ENCODE measurements around the gene CCNJL.

CCNJL gene

DNA sequence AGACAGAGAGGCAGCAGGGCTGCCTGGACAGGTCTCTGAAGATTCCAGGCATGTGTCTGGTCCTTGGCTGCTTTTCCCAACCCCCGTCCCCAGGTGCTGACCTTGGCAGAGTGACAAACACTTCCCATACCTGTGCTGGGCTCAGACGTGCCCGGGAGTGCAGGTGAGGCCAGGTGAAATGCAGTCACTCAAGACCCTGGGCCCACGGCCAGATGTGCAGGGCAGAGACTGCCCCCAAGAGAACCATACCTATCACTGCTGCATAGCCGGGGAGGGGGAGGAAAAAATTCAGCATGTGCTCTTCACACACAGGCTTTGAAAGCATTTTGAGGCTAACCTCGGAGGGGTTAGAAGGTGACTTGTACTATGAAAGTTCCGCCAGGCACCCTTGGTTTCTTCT lies 22.6 kb downstream of the CCNJL start:
- DNase-seq: no peak

DNA sequence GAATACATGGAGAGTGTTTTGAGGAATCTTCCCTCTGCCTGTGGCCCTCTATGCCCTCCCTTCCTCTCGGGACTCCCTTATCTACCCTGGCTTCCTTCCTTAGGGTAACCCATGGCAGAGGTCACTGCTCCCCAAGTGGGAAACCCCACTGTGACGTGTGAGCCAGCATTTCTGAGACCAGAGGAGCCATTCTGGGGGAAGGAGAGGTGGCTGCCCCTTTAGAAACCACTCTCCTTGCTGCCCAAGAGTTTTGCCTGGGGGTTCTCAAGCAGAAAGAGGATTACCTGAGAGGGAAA lies 23.1 kb downstream of the CCNJL start:
- peak in 1 of 14 donors; percentile 51 for DNase-seq

DNA sequence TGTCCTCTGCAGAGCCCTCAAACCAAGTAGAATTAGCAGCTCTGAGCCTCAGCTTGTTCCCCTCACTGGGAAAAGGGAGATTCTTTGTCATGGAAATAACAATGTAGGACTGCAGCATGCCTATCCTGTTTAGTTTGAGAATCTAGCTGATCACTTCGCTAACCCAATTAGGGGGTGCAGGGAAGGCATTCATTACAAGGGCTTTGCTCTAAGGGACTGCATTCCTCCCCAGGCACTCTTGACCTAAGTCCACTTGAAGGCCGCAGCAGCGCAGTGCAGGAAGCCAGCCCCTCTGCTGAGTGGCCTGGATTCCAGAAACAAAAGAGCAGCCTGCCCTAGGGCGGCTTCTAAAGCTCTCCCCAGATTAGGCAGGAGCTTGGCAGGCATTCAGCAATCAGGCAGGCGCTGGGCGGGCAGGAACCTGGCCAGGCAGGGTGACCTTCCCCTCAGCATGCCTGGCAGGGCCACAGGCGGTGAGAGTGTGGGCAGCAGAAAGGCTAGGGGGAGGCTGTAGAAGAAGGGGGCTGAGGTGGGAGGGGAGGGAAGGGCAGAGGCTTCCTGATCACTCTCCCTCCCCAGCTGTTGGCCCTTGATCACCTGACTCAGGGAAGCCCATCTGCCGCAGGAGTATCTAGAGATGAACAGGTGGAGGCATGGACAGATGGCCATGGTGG lies 24.8 kb downstream of the CCNJL start:
- DNase-seq: peak in 10 of 14 donors; percentile 7 to 92 (median 26)

DNA sequence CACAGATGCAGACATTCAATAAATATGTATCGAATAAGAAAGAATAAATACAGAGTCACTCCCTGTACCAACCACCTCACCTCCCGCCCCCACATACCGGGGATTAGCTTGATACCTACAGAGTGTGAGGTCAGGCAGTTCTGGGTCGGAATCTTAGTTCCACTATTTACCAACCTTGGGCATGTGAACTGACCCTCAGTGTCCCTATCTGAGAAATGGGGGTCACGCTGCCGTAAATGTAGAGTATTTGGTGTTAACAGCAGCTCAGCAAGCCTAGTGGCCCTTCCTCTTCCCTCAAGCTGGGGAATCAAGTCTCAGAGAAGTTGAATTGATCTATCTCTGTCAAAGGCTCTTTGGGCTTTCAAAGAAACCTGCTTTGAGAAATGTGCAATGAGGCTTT lies 25.4 kb downstream of the CCNJL start:
- DNase-seq: no peak

DNA sequence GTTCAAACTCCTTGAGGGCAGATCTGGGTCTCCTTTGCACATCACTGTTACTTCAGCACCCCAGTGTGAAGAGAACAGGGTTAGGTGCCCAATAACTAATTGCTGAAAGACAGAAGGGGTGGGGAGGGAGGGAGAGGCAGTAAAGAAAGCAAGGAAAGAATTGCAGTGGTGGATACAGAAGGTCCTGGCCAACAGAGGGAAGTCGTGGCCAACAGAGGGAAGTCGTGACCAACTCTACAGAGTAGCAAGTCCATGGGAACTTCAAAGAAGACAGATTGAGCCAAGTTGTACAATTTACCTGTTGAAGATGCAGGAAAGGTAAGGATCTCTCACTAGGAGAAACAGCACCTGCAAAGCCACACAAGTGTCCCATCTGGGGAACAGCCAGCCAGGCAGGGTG lies 27.0 kb downstream of the CCNJL start:
- no peak for DNase-seq

DNA sequence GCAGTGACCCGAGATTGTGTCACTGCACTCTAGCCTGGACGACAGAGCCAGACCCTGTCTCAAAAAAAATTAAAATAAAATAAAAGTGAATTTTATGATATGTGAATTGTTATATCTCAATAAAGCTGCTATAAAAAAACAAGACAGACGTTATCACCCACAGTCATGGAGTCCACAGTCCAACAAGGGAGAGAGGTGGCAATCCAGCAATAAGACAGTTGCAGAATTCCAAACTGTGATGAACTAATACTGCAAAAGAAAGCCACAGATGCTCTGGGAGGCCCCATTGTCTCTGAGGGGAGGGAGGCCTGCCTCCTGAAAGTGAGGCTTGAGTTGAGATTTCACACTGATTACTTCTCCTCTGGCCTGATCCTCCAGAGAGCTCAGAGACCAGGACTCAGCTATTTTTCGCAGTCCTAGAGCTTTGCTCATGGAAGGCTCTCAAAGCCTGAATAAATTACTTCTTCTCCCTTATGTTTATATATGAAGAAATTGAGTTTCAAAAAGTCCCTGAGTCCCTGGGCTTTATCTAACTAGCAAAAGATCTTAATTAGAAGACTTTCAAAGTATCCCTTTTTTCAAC lies 28.0 kb downstream of the CCNJL start:
- DNase-seq: no peak

DNA sequence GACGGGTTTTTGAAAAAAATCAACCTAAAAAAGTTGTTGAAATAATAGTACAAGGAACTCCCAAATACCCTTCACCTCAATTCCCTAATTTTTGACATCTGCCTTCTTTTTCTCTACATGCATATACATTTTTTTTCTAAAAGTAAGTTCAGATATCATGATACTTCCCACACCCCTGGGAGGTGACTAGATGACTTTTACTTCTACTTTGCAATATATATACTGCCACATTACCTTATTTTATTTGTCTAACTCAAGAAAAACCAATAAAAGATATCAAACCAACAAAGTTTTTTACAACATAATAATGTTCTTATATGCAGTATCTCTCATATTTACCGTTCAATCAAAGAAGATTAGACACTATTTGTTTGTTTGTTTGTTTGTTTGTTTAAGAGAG lies 31.1 kb downstream of the CCNJL start:
- no peak for DNase-seq

DNA sequence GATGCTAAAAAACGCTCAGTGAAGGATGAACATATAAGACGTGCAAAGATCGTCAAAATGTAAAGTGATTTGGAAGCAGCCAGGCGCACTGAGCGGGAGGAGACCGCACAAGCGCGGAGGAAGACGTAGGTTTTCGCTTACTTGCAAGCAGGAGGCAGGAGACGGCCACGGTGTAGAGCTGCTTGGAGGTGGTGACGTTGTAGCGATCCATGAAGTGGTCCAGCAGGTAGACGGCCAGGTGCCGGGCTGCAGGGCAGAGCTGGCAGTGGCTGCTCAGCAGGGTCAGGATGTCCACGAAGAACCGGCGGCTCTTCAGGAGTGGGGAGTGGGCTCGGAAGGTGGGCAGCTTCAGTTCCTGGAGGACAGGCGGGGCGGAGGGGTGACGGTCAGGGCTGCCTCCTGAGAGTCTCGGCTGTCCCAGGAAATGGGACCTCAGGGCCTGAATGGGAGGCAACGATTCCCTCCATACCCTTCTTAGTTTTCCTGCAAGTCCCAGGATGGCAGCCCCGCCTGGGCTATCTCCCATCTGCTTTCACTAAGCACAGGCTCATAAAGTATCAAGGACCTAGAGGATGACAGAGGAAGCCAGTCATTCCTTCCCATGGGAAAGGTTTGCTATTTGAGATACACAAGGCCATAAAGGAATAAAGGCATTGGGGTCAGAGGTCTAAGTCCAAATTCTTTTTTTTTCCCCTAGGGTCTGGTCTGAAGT lies 31.8 kb downstream of the CCNJL start:
- DNase-seq: peak in 1 of 14 donors; percentile 33

DNA sequence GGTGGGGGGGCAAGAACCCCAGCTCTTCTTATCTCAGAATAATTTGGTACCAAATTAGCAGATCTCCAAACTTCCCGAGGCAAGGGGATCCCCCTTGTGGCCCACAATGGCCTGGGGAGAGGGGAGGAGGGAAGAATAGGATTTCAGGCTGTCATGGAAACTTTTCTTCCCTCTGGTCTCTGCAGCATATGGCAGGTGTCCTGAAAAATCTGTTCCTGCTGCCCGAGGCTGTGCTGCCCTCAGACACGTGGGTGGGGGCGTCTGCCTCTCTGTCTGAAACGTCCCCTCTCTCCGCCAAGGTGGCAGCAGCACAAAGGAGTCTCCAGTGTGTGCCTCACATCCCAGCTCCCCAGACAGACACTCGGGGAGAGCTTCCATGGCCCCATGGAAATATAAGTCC lies 34.0 kb downstream of the CCNJL start:
- DNase-seq: peak in 1 of 14 donors; percentile 63

DNA sequence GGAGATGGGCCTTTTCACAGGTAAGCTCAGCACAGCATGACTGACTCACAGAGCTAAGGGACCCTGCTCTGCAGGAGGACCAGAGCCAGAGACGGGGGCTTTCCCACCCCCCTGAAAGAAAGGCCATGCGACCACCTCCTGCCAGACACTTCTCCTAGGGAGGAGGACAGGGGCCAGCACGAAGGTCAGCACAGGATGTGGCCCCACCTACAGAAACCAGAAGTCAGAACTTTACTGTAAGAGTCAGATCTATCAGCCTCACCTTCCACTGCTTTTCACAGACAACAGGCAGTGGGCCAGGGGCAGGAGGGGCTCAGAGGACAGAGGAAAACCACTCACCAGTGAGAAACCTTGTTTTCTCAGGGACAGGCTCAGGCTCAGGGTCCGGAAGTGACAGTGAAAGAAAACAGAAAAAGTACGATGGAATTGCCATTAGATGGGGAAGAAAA lies 37.9 kb downstream of the CCNJL start:
- no peak for DNase-seq

DNA sequence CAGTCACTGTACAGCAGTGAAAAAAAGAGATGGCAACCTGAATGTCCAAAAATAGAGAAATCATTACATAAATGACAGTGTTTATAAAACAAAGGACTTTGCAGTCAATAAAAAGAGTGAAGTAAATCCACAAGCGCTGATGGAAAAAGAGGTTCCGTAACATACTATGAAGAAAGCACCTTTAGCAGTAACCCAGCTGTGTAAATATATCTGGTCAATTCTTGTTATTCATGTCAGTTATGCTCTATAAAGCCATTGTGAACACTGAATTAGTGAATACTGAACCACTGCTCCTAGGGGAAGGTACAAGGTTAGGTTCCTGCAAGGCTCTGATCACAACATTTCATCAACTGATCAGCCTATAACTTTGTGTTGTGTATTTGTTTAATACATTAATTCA lies 39.5 kb downstream of the CCNJL start:
- no peak for DNase-seq

DNA sequence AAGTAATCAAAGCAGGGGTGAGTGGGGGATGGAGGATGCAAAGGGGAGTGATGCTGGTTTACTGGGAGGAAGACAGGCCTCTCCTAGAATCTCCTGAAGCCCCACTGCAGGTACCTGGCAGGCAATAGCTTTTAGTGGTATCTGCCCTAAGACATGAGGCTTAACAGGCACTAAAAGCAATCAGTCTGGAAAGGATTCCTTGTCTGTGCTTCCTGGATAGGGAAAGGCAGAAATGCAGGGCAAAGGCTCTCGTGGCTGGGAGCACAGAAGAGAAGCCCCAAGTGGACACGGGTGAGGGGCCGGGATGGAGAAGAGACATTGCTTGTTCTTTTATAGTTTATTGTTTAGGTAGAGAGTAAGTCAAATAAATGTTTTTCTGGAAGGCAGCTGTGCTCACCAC lies 40.1 kb downstream of the CCNJL start:
- no peak for DNase-seq

DNA sequence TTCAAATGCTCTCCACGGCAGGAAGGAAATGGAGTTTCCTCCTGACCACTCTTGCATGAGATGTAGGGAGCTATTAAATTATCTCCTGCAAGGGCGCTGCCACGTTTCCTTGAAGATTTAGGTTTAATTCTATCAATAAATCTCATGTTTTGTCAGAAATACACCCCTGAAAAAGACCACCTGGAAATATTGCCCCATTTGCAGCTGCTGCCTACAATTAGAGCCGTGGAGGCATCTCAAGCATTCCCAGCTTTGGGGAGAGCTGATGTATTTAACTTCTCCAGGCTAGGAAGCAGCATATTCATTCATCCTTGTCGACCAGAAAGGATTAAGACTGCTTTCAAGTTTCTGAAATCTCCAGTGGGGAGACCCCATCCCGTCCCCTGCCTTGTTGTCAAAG lies 40.5 kb downstream of the CCNJL start:
- DNase-seq: no peak

DNA sequence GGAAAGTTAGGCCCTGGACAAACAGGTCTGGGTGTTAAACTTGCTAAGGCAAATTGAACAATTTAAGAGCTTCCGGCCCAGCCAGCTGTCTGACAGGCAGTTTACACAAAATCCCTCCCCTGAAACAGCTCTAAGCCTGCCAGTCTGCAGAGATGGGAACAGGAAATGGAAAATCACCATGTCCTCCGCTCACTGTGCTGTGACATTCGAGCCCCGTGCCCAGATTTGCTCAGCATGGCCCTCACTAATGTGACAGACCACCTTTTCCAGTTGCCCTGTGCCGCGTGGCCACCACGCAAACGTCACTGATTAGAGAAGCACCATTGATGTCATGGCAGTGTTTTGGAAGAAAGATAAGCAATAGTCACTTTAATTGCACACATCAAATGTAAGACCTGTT lies 41.0 kb downstream of the CCNJL start:
- peak in 1 of 14 donors; percentile 44 for DNase-seq

DNA sequence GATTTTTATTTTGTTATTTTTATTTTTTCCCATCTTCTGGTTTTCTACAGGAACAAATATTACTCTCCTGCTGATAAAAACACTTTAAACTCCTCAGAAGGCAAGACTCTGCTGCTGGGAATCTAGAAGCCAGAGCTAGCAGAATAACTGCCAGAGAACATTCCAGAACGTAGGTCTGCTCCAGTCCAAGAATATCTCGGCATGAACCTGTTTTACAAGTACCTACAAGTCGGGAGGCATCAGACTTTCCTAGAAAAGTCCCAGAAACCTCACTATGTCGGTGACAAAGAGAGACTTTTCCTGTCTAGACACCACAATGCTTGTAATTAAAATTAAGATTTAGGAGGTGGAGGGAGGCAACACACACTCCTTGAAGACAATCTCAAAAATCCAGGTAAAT lies 41.7 kb downstream of the CCNJL start:
- DNase-seq: no peak

DNA sequence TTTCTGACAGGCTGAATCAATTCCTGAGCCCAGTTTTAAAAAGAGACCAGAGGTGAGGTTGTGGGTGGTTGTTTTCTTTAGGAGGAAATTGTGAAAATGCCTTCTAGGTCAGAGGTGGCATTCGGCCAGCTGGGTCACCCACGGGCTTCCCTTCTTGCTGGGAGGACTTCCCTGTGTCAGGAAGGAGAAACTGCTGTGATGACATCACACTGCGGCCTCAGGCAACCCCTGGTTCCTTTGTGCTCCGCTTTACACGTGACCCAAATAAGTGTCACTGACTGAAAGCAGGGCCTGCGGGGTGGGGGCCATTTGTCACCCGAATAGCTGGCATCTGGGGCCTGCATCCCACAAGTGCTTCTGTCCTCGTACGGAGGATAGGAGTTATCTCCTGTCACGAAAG lies 43.3 kb downstream of the CCNJL start:
- peak in 12 of 14 donors; percentile 4 to 82 (median 44) for DNase-seq

DNA sequence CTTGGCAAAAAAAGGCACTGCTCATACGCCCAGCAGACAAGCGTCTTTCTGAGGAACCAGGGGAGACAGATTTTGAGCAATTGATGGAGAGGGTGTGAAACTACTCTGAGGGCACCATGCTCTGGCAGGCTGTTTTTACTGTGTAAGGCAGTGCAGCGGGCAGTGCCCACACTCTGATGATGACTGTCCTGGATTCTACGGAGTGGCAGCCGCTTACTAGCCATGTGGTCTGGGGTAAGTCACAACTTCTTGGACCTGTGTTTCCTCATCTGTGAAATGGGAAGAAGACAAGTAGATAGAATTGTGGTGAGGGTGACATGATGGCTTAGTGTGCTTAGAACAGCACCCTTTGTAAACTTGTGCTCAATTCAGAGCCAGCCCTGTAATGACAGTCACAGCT lies 44.2 kb downstream of the CCNJL start:
- no peak for DNase-seq

DNA sequence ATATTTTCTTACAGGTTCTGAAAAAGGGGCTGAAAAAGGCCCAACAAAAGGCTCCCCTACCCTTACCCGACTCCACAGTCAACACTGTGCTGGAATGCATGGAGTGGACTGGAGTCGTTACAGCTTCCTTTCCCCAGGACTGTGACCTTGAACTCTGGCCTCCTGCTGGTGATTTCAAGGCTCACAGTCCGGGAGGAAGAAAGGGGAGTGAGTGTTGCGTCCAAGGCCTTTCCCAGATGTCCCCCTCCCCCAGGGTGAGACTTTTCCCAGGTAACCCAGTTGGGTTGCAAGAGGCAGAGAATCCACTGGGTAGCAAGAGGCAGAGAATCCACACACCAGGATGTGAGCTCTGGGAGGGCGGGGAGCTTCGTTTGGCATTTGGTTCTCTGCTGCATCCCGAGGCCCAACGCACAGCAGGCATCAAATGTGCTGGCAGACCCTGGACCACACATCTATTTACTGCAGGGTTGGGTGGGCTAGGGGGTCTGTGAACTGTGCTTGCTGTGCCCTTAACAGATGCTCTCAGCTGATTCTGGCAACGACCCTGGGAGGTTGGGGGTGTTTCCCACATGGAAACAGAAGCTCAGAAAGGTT lies 45.5 kb downstream of the CCNJL start:
- no peak for DNase-seq

DNA sequence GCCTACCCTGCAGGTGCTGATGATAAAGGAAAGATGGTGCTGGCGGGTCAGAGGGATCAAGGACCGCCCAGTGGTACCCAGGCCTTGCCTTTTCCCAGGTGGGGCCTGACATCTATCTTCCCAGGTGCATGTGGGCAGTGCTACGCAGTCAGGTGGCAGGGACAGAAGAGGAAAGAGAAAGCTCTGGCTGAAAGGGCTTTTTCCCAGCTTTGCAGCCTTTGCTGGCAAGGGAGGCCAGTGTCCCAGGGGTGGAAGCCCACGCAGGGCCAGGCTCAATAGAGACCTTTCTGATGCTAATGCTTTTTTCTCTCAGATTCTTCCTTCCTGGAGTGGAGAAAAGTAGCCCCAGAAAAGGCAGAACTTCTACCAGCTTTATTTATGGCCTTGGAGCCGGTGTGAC lies 46.3 kb downstream of the CCNJL start:
- DNase-seq: no peak

DNA sequence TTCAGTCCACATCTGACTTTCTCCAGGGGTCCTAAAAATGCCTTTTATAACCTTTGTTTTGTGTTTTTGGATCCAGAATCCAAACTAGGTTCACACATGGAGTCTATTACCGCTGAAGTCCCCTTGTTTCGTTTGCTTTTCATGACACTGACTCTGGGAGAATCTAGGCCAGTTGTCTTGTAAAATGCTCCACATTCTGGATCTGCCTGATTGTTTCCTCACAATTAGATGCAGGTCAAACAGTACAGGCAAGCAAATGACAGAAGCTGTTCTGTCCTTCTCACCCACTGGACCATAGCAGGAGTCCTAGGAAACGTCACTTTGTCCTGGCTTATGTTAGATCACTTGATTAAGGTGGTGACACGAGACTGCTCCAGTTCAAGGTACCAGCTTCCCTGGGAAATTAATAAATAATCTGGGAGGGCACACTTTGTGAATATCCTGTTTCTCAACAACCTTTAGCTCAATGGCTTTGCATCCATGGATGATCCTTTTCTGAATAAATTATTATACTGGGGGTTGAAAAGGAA lies 49.0 kb downstream of the CCNJL start:
- peak in 1 of 14 donors; percentile 33 for DNase-seq

DNA sequence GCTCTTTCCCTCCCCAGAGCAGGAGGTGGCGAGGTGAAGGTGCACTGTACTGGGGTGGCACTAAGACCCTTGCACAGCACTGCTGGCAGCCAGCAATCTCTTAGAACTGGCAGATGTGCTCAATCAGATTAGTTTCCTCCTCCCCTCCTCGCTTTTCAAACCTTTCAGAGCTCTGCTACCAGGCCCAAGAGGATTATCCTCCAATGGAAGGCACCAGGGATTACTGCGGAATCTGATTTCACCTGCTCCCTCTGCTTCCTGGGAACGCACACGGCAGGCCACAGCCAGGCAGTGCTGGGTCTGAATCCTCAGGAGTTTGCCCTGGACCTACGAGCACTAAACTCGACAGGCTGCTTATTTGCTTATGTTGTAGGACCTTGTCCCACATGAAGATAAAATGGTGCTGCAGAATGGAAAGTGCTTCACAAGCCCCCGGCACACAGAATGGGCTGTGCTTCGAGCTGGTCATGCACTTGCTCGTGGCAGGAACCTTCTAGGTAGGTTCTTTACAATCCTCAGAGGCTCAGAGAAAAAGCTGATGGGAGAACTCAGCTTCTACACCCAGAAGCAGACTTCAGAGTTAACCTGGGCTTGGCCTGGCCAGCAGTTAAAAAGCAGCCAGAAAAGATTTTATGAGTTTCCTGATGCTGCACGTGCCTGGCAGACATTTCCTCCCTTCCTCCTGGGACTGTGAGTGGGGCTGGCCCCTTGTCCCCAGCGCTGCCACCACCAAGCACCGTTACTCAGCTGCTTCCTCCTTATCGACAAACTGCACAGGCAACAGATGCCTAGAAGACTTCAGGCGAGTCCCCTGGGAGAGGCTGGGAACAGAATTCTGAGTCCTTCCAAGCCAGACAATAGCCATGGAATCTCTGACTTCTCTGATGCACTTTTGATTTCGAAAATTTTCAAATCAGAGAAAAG lies 50.0 kb downstream of the CCNJL start:
- no peak for DNase-seq

Data from C1 segment of cervical spinal cord (tissue), 14 donors.